ENCODE data around the gene RUNX2. TPM values are rescaled to one million over a fixed set of nuclear protein-coding genes. Genes with fewer than 3 reads are reported as not detected.

Gene RUNX2
- polyA plus RNA-seq, 1 of the 3 experiments (the other 2 are of a cell fraction) = 4.4 TPM

GRCh38 chr6:45599053-45599452, 270.9 kb downstream of the RUNX2 start:
- Histone ChIP-seq H3K9me3 (0 out of 2 replicates have a peak, but pooled peaks cover 6% of the 10 kb centered on the region), H3K4me3 (ENCODE audit: low read depth in 2 of 2, low read length in 1 of 2) (no peak overlapping the region), H3F3A (replicated peaks; ENCODE audit: insufficient read depth) (no peaks in the 10 kb centered on the region), H3K27me3 (ENCODE audit: insufficient read depth) (no peaks in the 10 kb centered on the region), H3K4me2 (no peak overlapping the region), H3K4me1 (ENCODE audit: control insufficient read depth in 1 of 2, insufficient read depth in 2 of 2, low read depth in 1 of 2, low read length in 1 of 2) (no peaks in the 10 kb centered on the region), H2AFZ (ENCODE audit: low read depth) (no peak overlapping the region), H3K36me3 (replicated peaks in 1 of 2; ENCODE audit: control insufficient read depth in 1 of 2, insufficient read depth in 2 of 2, low read length in 1 of 2) (no peaks in the 10 kb centered on the region), H3K27ac (ENCODE audit: low read depth in 2 of 2, low read length in 1 of 2) (no peak overlapping the region), H3K9ac (no peak overlapping the region), H3K79me2 (ENCODE audit: insufficient read depth) (no peaks in the 10 kb centered on the region), H4K20me1 (ENCODE audit: insufficient read depth) (no peaks in the 10 kb centered on the region), H3K9me2 (no peaks in the 10 kb centered on the region)
- no peak for DNase-seq
- ChIA-PET CTCF (no interaction called here), POLR2A (no interaction called here)
- TF ChIP-seq RXRA (IDR thresholded peaks at IDR 0.05; ENCODE audit: borderline replicate concordance, low read depth) (no peak), MEF2A (IDR thresholded peaks at IDR 0.05; ENCODE audit: borderline replicate concordance, low read depth) (no peak), GABPA (IDR thresholded peaks at IDR 0.05; ENCODE audit: low read depth) (no peak), FOXJ3 (CRISPR knock-in tag; IDR thresholded peaks at IDR 0.05) (no peak), RAD21 (IDR thresholded peaks at IDR 0.05; ENCODE audit: low read length) (no peak), REST (IDR thresholded peaks at IDR 0.05; ENCODE audit: low read depth, low read length) (no peak)

GRCh38 chr6:45605971-45606370, 277.8 kb downstream of the RUNX2 start:
- no peak overlapping the region for H3K4me3 ChIP-seq (ENCODE audit: low read depth in 2 of 2, low read length in 1 of 2)
- no peak overlapping the region for H3K27ac ChIP-seq (ENCODE audit: low read depth in 2 of 2, low read length in 1 of 2)
- H4K20me1 ChIP-seq (ENCODE audit: insufficient read depth) = no peaks in the 10 kb centered on the region
- H2AFZ ChIP-seq (ENCODE audit: low read depth) = 0 out of 2 replicates have a peak overlapping the region, but pooled peaks have one; percentile 61
- no peaks in the 10 kb centered on the region for H3K27me3 ChIP-seq (ENCODE audit: insufficient read depth)
- H3K9me2 ChIP-seq = no peaks in the 10 kb centered on the region
- no peak for TF ChIP-seq USF2 (IDR thresholded peaks at IDR 0.05; ENCODE audit: borderline replicate concordance, low read depth, low read length)
- no peak for TF ChIP-seq POLR2AphosphoS5 (IDR thresholded peaks at IDR 0.05; ENCODE audit: low read depth, low read length)
- no peak for TF ChIP-seq TEAD4 (IDR thresholded peaks at IDR 0.05; ENCODE audit: borderline replicate concordance, insufficient read depth)
- TF ChIP-seq REST (IDR thresholded peaks at IDR 0.05; ENCODE audit: low read depth, low read length) = no peak
- TF ChIP-seq MAX (IDR thresholded peaks at IDR 0.05; ENCODE audit: low read depth) = no peak
- TF ChIP-seq USF1 (IDR thresholded peaks at IDR 0.05; ENCODE audit: borderline replicate concordance, low read depth) = no peak
- no peak for TF ChIP-seq EP300 (IDR thresholded peaks at IDR 0.05; ENCODE audit: borderline replicate concordance in 1 of 2, low read depth in 1 of 2, low read length in 1 of 2)
- no peak for TF ChIP-seq NRF1 (IDR thresholded peaks at IDR 0.05; ENCODE audit: low read depth, low read length)
- no peak for TF ChIP-seq RAD21 (IDR thresholded peaks at IDR 0.05; ENCODE audit: low read length)
- no peak for TF ChIP-seq TCF12 (IDR thresholded peaks at IDR 0.05)
- DNase-seq = no peak
- no peaks in the 10 kb centered on the region for H3K36me3 ChIP-seq (replicated peaks in 1 of 2; ENCODE audit: control insufficient read depth in 1 of 2, insufficient read depth in 2 of 2, low read length in 1 of 2)
- no peaks in the 10 kb centered on the region for H3K79me2 ChIP-seq (ENCODE audit: insufficient read depth)
- no peaks in the 10 kb centered on the region for H3K9me3 ChIP-seq
- H3K9ac ChIP-seq = no peak overlapping the region; the same call in 1 of the 2 replicates
- peaks cover 3% of the 10 kb centered on the region for H3F3A ChIP-seq (replicated peaks; ENCODE audit: insufficient read depth)
- ChIA-PET POLR2A (no interaction called here), CTCF (no interaction called here)
- 43% methylated on average over 1 of the region's 1 CpG for WGBS (ENCODE audit: low lambda C conversion rate)
- no peak overlapping the region for H3K4me2 ChIP-seq
- peaks cover 0 to 20% of the 10 kb centered on the region in 2 experiments; a peak in 3 of 4 replicates for H3K4me1 ChIP-seq (ENCODE audit: control insufficient read depth in 1 of 2, insufficient read depth in 2 of 2, low read depth in 1 of 2, low read length in 1 of 2)
